WTC11 (cell line): ENCODE measurements around the gene MIER1. TPM values are rescaled to one million over a fixed set of nuclear protein-coding genes. Genes with fewer than 3 reads are reported as not detected.
A peak's percentile ranks its signal among the peaks of the same experiment; 100 is the strongest.

Experiments used
- ATAC-seq: fragments of 200-7000 bp; cut with Tn5 transposase; 2 replicates; pipeline ENCODE4 v1.10.0; 2021; ENCODE audit warnings: mild to moderate bottlenecking, moderate library complexity
- CTCF ChIA-PET: fragments of 300-600 bp; sonication (Branson Sonifier 250); formaldehyde crosslinking; loops from one replicate; lab custom pipeline; 2021; ENCODE audit warnings: antibody characterized with exemption; lab: Charles Lee
- POLR2A ChIA-PET: fragments of 350-600 bp; sonication (Branson Sonifier 250); formaldehyde crosslinking; loops from one replicate; lab custom pipeline; 2021; ENCODE audit warnings: antibody characterized with exemption; lab: Charles Lee
- DNase-seq: peaks from one replicate; pipeline ENCODE4 v3.0.0; 2021; ENCODE audit warnings: low spot score
- H3K27ac Mint-ChIP-seq: 2 replicates; pipeline ENCODE4 v1.8.0; 2021; ENCODE audit warnings: mixed read lengths
- H3K27me3 Mint-ChIP-seq: 2 replicates; pipeline ENCODE4 v1.8.0; 2021; ENCODE audit warnings: low read depth, mild to moderate bottlenecking, moderate library complexity, mixed read lengths
- H3K36me3 Mint-ChIP-seq: 2 replicates; pipeline ENCODE4 v1.8.0; 2021; ENCODE audit warnings: mixed read lengths
- H3K4me1 Mint-ChIP-seq: 2 replicates; pipeline ENCODE4 v1.8.0; 2022; ENCODE audit warnings: mixed read lengths
- H3K4me3 Mint-ChIP-seq: 2 replicates; pipeline ENCODE4 v1.8.0; 2021; ENCODE audit warnings: mild to moderate bottlenecking, moderate library complexity, mixed read lengths
- H3K9me3 Mint-ChIP-seq: 2 replicates; pipeline ENCODE4 v1.8.0; 2021; ENCODE audit warnings: mixed read lengths
- AFF4 ChIP-seq: sonication (generic); formaldehyde crosslinking; IDR thresholded peaks from 2 replicates; pipeline ENCODE4 v1.8.1; 2023; ENCODE audit warnings: mild to moderate bottlenecking, missing genetic modification reagents, borderline replicate concordance
- ATF6 ChIP-seq: sonication (generic); formaldehyde crosslinking; IDR thresholded peaks from 2 replicates; pipeline ENCODE4 v1.8.1; 2023; ENCODE audit warnings: mild to moderate bottlenecking, missing genetic modification reagents
- CREB1 ChIP-seq: sonication (generic); formaldehyde crosslinking; IDR thresholded peaks from 2 replicates; pipeline ENCODE4 v1.8.0; 2023; ENCODE audit warnings: mild to moderate bottlenecking, missing genetic modification reagents
- EMX1 ChIP-seq: fragments of 250-450 bp; sonication (Bioruptor Pico); IDR thresholded peaks from 2 replicates; pipeline ENCODE4 v1.8.0; 2021; ENCODE audit warnings: mild to moderate bottlenecking
- ESRRA ChIP-seq: sonication (generic); formaldehyde crosslinking; IDR thresholded peaks from 2 replicates; pipeline ENCODE4 v1.8.1; 2022; ENCODE audit warnings: mild to moderate bottlenecking, missing genetic modification reagents, borderline replicate concordance
- MAX ChIP-seq: sonication (generic); formaldehyde crosslinking; IDR thresholded peaks from 2 replicates; pipeline ENCODE4 v1.8.0; 2022; ENCODE audit warnings: mild to moderate bottlenecking, missing genetic modification reagents
- NFE2L1 ChIP-seq: sonication (generic); formaldehyde crosslinking; IDR thresholded peaks from 2 replicates; pipeline ENCODE4 v1.8.1; 2023; ENCODE audit warnings: missing genetic modification reagents
- NR2C2 ChIP-seq: sonication (generic); formaldehyde crosslinking; IDR thresholded peaks from 2 replicates; pipeline ENCODE4 v1.8.0; 2022; ENCODE audit warnings: mild to moderate bottlenecking, missing genetic modification reagents
- SMAD4 ChIP-seq: sonication (generic); formaldehyde crosslinking; IDR thresholded peaks from 2 replicates; pipeline ENCODE4 v1.8.0; 2022; ENCODE audit warnings: mild to moderate bottlenecking, missing genetic modification reagents
- SOX15 ChIP-seq: fragments of 250-450 bp; sonication (Bioruptor Pico); IDR thresholded peaks from 2 replicates; pipeline ENCODE4 v1.9.0; 2021; ENCODE audit warnings: mild to moderate bottlenecking
- SP1 ChIP-seq: sonication (generic); formaldehyde crosslinking; conservative IDR thresholded peaks from 2 replicates; pipeline ENCODE4 v1.8.1; 2022; ENCODE audit warnings: missing genetic modification reagents
- TEAD1 ChIP-seq: sonication (generic); formaldehyde crosslinking; IDR thresholded peaks from 2 replicates; pipeline ENCODE4 v1.8.0; 2022; ENCODE audit warnings: mild to moderate bottlenecking, missing genetic modification reagents
- ZNF138 ChIP-seq: sonication (generic); formaldehyde crosslinking; conservative IDR thresholded peaks from 2 replicates; pipeline ENCODE4 v1.8.1; 2022; ENCODE audit warnings: mild to moderate bottlenecking, moderate library complexity, missing genetic modification reagents
- ZNF317 ChIP-seq: sonication (generic); formaldehyde crosslinking; IDR thresholded peaks from 2 replicates; pipeline ENCODE4 v1.8.1; 2023; ENCODE audit warnings: low read depth, mild to moderate bottlenecking, moderate library complexity, missing genetic modification reagents, borderline replicate concordance
- ZNF425 ChIP-seq: fragments of 250-450 bp; sonication (Bioruptor Pico); conservative IDR thresholded peaks from 2 replicates; pipeline ENCODE4 v1.9.0; 2021; ENCODE audit warnings: mild to moderate bottlenecking
- total RNA-seq: library from RNA; stranded (reverse); gene quantifications from 3 replicates; pipeline ENCODE4 v1.2.3, GENCODE V29; 2021
- TF ChIP-seq, protein P1 (sequence below): sonication (generic); formaldehyde crosslinking; conservative IDR thresholded peaks from 2 replicates; pipeline ENCODE4 v1.8.1; 2022; ENCODE audit warnings: mild to moderate bottlenecking, missing genetic modification reagents
- TF ChIP-seq, protein P2 (sequence below): fragments of 250-450 bp; sonication (Bioruptor Pico); IDR thresholded peaks from 2 replicates; pipeline ENCODE4 v2.1.2; 2022; ENCODE audit warnings: mild to moderate bottlenecking, moderate library complexity
- TF ChIP-seq, protein P3 (sequence below): fragments of 250-450 bp; sonication (Bioruptor Pico); IDR thresholded peaks from 2 replicates; pipeline ENCODE4 v1.9.0; 2021; ENCODE audit warnings: mild to moderate bottlenecking, borderline replicate concordance

MIER1 gene
- total RNA-seq, 1 experiment from 2014 or later: 31.0 TPM

GRCh38 chr1:66999640-67000400, 75.0 kb downstream of the MIER1 start:
- no peak for TF ChIP-seq ZNF425 (CRISPR knock-in tag)
- no peak for TF ChIP-seq MAX
- TF ChIP-seq SOX15: no peak
- TF ChIP-seq, protein P1, sequence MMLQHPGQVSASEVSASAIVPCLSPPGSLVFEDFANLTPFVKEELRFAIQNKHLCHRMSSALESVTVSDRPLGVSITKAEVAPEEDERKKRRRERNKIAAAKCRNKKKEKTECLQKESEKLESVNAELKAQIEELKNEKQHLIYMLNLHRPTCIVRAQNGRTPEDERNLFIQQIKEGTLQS (CRISPR knock-in tag): no peak
- TF ChIP-seq, protein P2, sequence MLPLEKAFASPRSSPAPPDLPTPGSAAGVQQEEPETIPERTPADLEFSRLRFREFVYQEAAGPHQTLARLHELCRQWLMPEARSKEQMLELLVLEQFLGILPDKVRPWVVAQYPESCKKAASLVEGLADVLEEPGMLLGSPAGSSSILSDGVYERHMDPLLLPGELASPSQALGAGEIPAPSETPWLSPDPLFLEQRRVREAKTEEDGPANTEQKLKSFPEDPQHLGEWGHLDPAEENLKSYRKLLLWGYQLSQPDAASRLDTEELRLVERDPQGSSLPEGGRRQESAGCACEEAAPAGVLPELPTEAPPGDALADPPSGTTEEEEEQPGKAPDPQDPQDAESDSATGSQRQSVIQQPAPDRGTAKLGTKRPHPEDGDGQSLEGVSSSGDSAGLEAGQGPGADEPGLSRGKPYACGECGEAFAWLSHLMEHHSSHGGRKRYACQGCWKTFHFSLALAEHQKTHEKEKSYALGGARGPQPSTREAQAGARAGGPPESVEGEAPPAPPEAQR: no peak
- no peak for TF ChIP-seq CREB1
- no peak for TF ChIP-seq ZNF317 (CRISPR knock-in tag)
- no peak for TF ChIP-seq NFE2L1 (CRISPR knock-in tag)
- no peak for TF ChIP-seq ATF6
- no peak for TF ChIP-seq ESRRA (CRISPR knock-in tag)
- no peak for TF ChIP-seq AFF4
- TF ChIP-seq SP1 (CRISPR knock-in tag): no peak
- TF ChIP-seq EMX1 (CRISPR knock-in tag): no peak
- no peak for TF ChIP-seq ZNF138
- no peak for TF ChIP-seq TEAD1 (CRISPR knock-in tag)
- no peak for TF ChIP-seq SMAD4 (CRISPR knock-in tag)
- no peak for TF ChIP-seq NR2C2
- TF ChIP-seq, protein P3, sequence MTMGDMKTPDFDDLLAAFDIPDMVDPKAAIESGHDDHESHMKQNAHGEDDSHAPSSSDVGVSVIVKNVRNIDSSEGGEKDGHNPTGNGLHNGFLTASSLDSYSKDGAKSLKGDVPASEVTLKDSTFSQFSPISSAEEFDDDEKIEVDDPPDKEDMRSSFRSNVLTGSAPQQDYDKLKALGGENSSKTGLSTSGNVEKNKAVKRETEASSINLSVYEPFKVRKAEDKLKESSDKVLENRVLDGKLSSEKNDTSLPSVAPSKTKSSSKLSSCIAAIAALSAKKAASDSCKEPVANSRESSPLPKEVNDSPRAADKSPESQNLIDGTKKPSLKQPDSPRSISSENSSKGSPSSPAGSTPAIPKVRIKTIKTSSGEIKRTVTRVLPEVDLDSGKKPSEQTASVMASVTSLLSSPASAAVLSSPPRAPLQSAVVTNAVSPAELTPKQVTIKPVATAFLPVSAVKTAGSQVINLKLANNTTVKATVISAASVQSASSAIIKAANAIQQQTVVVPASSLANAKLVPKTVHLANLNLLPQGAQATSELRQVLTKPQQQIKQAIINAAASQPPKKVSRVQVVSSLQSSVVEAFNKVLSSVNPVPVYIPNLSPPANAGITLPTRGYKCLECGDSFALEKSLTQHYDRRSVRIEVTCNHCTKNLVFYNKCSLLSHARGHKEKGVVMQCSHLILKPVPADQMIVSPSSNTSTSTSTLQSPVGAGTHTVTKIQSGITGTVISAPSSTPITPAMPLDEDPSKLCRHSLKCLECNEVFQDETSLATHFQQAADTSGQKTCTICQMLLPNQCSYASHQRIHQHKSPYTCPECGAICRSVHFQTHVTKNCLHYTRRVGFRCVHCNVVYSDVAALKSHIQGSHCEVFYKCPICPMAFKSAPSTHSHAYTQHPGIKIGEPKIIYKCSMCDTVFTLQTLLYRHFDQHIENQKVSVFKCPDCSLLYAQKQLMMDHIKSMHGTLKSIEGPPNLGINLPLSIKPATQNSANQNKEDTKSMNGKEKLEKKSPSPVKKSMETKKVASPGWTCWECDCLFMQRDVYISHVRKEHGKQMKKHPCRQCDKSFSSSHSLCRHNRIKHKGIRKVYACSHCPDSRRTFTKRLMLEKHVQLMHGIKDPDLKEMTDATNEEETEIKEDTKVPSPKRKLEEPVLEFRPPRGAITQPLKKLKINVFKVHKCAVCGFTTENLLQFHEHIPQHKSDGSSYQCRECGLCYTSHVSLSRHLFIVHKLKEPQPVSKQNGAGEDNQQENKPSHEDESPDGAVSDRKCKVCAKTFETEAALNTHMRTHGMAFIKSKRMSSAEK (CRISPR knock-in tag): no peak
- TF ChIP-seq, all 79 proteins: peak for 0
- Mint-ChIP-seq H3K4me3 (no peak overlapping the region), H3K27me3 (no peaks in the 10 kb centered on the region), H3K4me1 (no peaks in the 10 kb centered on the region), H3K36me3 (no peaks in the 10 kb centered on the region), H3K9me3 (no peaks in the 10 kb centered on the region), H3K27ac (0 out of 2 replicates have a peak overlapping the region, but pooled peaks have one; percentile 78)
- ChIA-PET POLR2A (interaction anchor here (0.7 kb wide), 2 partner anchors 10 to 54 kb away, joined by 3 to 5 read pairs; partner anchors contain the start of gene SLC35D1), CTCF (interaction anchor here (1.0 to 1.9 kb wide), 2 partner anchors 150 to 212 kb away, joined by 6 read pairs; no protein-coding TSS in a partner anchor)
- no peak for DNase-seq
- ATAC-seq: peak; percentile 53
